ENCODE results near the gene PGAP1. TPM values are rescaled to one million over a fixed set of nuclear protein-coding genes. Genes with fewer than 3 reads are reported as not detected.

The PGAP1 gene
- total RNA-seq, 1 experiment from 2014 or later = 7.1 TPM

- RAD21 ChIA-PET (ENCODE audit: low non-redundant PET in 1 of 2, low total read pairs in 2 of 2, uncharacterized antibody in 2 of 2, unreplicated experiment in 2 of 2) = no interaction called here
- peak; percentile 40; the same call in 1 of the 2 replicates for ATAC-seq
Observed at GRCh38 chr2:196949116-196949515, 22.6 kb upstream of the PGAP1 start.

More at GRCh38 chr2:196949116-196949515, 22.6 kb upstream of the PGAP1 start:
- intact Hi-C loops (cut with micrococcal nuclease) = no loop called here
- no peaks in the 10 kb centered on the region for H4K20me1 ChIP-seq (ENCODE audit: insufficient read depth)
- no peaks in the 10 kb centered on the region for H3K27me3 ChIP-seq (ENCODE audit: insufficient read depth, low read length)
- H3K4me1 ChIP-seq (ENCODE audit: control insufficient read depth in 1 of 2, insufficient read depth in 2 of 2, low read length in 2 of 2) = no peaks in the 10 kb centered on the region
- DNase-seq (ENCODE audit: low read depth, low spot score) = no peak
- H2AFZ ChIP-seq (ENCODE audit: low read depth, low read length, poor library complexity, severe bottlenecking) = no peak overlapping the region
- no peaks in the 10 kb centered on the region for H3K9me2 ChIP-seq (ENCODE audit: insufficient read depth)
- no peak overlapping the region for H3K9ac ChIP-seq (ENCODE audit: low read length)
- H3K9me3 ChIP-seq (ENCODE audit: control insufficient read depth in 1 of 2, insufficient read depth in 1 of 2, low read depth in 1 of 2, low read length in 2 of 2) = no peaks in the 10 kb centered on the region
- H3K79me2 ChIP-seq (ENCODE audit: insufficient read depth, low read length) = no peaks in the 10 kb centered on the region
- POLR2A ChIA-PET = no interaction called here
- CTCF ChIA-PET = no interaction called here
- TF ChIP-seq ATF3 (IDR thresholded peaks at IDR 0.05) = no peak
- no peak for TF ChIP-seq FOSL1 (IDR thresholded peaks at IDR 0.05; ENCODE audit: low read depth)
- TF ChIP-seq RAD21 (IDR thresholded peaks at IDR 0.05; ENCODE audit: low read depth) = no peak
- no peak for TF ChIP-seq EGR1 (IDR thresholded peaks at IDR 0.05; ENCODE audit: low read depth)
- no peak for TF ChIP-seq YY1 (IDR thresholded peaks at IDR 0.05; ENCODE audit: extremely low read depth, insufficient replicate concordance, low read depth, low read length)
- no peak for TF ChIP-seq JUND (IDR thresholded peaks at IDR 0.05)
- TF ChIP-seq ZBTB33 (IDR thresholded peaks at IDR 0.05; ENCODE audit: extremely low read depth, insufficient replicate concordance, low read length) = no peak
- TF ChIP-seq CEBPB (IDR thresholded peaks at IDR 0.05; ENCODE audit: low read depth) = no peak
- no peak for TF ChIP-seq SRF (IDR thresholded peaks at IDR 0.05; ENCODE audit: low read depth)
- TF ChIP-seq MAX (IDR thresholded peaks at IDR 0.05) = no peak
- no peak for TF ChIP-seq EZH2phosphoT487 (IDR thresholded peaks at IDR 0.05; ENCODE audit: borderline replicate concordance)
- TF ChIP-seq CTCF (IDR thresholded peaks at IDR 0.05 in 2 of 3, conservative IDR thresholded peaks at IDR 0.05 in 1 of 3; ENCODE audit: borderline replicate concordance in 1 of 3, insufficient read depth in 1 of 3, low read depth in 2 of 3, low read length in 2 of 3) = no peak
- no peak for TF ChIP-seq POLR2A (IDR thresholded peaks at IDR 0.05; ENCODE audit: borderline replicate concordance, extremely low read depth, insufficient read depth, insufficient read length)
- TF ChIP-seq POLR2AphosphoS5 (IDR thresholded peaks at IDR 0.05; ENCODE audit: low read depth, low read length) = no peak
- no peak for TF ChIP-seq SP1 (IDR thresholded peaks at IDR 0.05; ENCODE audit: low read depth)
- TF ChIP-seq TCF7L2 (IDR thresholded peaks at IDR 0.05; ENCODE audit: borderline replicate concordance, extremely low read depth, insufficient read depth, insufficient read length) = no peak
- TF ChIP-seq SIN3A (IDR thresholded peaks at IDR 0.05; ENCODE audit: low read depth) = no peak
- no peak for TF ChIP-seq ZFX (IDR thresholded peaks at IDR 0.05)
- TF ChIP-seq ZNF274 (IDR thresholded peaks at IDR 0.05; ENCODE audit: low read depth, low read length) = no peak
- no peak overlapping the region for H3K27ac ChIP-seq (ENCODE audit: low read depth, low read length)
- H3K4me2 ChIP-seq (ENCODE audit: low read length) = no peak overlapping the region
- H3K36me3 ChIP-seq (ENCODE audit: control insufficient read depth in 1 of 2, insufficient read depth in 2 of 2, low read length in 2 of 2) = no peaks in the 10 kb centered on the region
- H3K4me3 ChIP-seq (replicated peaks in 1 of 2; ENCODE audit: low read depth in 1 of 2, low read length in 2 of 2) = no peak overlapping the region
- BruUV-seq (replicated peaks) = no TSS peak
